CD8-positive, alpha-beta memory T cell (primary cell): ENCODE results near the gene CRTC1. TPM values are rescaled to one million over a fixed set of nuclear protein-coding genes. Genes with fewer than 3 reads are reported as not detected.
A peak's percentile ranks its signal among the peaks of the same experiment; 100 is the strongest.

Source experiments
- CTCF ChIA-PET: fragments of 350-600 bp; sonication (Branson Sonifier 250); formaldehyde crosslinking; loops from one replicate; lab custom pipeline; 2021; ENCODE audit warnings: antibody characterized with exemption; lab: Charles Lee
- POLR2A ChIA-PET: fragments of 350-600 bp; sonication (Branson Sonifier 250); formaldehyde crosslinking; loops from one replicate; lab custom pipeline; 2021; ENCODE audit warnings: antibody characterized with exemption; lab: Charles Lee
- DNase-seq, 5 donors: peaks; one replicate each; pipeline versions ENCODE4 v3.0.0 to v3.0.0-alpha.2; 2020 to 2022; ENCODE audit warnings: mixed read lengths in 1 of 5
- H3K27ac ChIP-seq: one replicate; pipeline ENCODE4 v1.7.0; 2013; ENCODE audit warnings: low read depth, mild to moderate bottlenecking, low read length, moderate library complexity
- H3K27me3 ChIP-seq: 2 replicates; pipeline ENCODE4 v1.7.0; 2013; ENCODE audit warnings: low read length, mild to moderate bottlenecking; ENCODE audit not compliant: insufficient read depth, poor library complexity, severe bottlenecking
- H3K36me3 ChIP-seq: 2 replicates; pipeline ENCODE4 v1.7.0; 2013; ENCODE audit warnings: mild to moderate bottlenecking, low read length, moderate library complexity; ENCODE audit not compliant: insufficient read depth
- H3K4me1 ChIP-seq: 2 replicates; pipeline ENCODE4 v1.7.0; 2013; ENCODE audit warnings: mild to moderate bottlenecking, low read length, moderate library complexity; ENCODE audit not compliant: insufficient read depth
- H3K4me3 ChIP-seq: 2 replicates; pipeline ENCODE4 v1.7.0; 2013; ENCODE audit warnings: mild to moderate bottlenecking, low read length
- H3K9me3 ChIP-seq: 2 replicates; pipeline ENCODE4 v1.7.0; 2013; ENCODE audit warnings: mild to moderate bottlenecking, low read length
- H3K27ac Mint-ChIP-seq, 8 donors: one replicate each; pipeline ENCODE4 v1.8.0; 2020 to 2021; ENCODE audit warnings: mixed read lengths in 8 of 8, mild to moderate bottlenecking in 6 of 8, inconsistent platforms in 3 of 8, moderate library complexity in 3 of 8
- H3K27me3 Mint-ChIP-seq, 2 donors: one replicate each; pipeline ENCODE4 v1.8.0; 2020 to 2021; ENCODE audit warnings: mixed read lengths in 2 of 2, mild to moderate bottlenecking in 1 of 2, moderate library complexity in 1 of 2
- H3K36me3 Mint-ChIP-seq, 3 donors: one replicate each; pipeline ENCODE4 v1.8.0; 2020 to 2021; ENCODE audit warnings: mixed read lengths in 3 of 3, inconsistent platforms in 1 of 3, mild to moderate bottlenecking in 1 of 3
- H3K4me1 Mint-ChIP-seq, 3 donors: one replicate each; pipeline ENCODE4 v1.8.0; 2020 to 2021; ENCODE audit warnings: mixed read lengths in 3 of 3, inconsistent platforms in 1 of 3, mild to moderate bottlenecking in 1 of 3
- H3K4me3 Mint-ChIP-seq, 7 donors: one replicate each; pipeline ENCODE4 v1.8.0; 2020 to 2021; ENCODE audit warnings: mixed read lengths in 7 of 7, mild to moderate bottlenecking in 6 of 7, moderate library complexity in 4 of 7, inconsistent platforms in 2 of 7
- H3K9me3 Mint-ChIP-seq, 5 donors: one replicate each; pipeline ENCODE4 v1.8.0; 2020 to 2022; ENCODE audit warnings: mixed read lengths in 5 of 5, mild to moderate bottlenecking in 3 of 5, moderate library complexity in 2 of 5, inconsistent platforms in 1 of 5
- polyA plus RNA-seq: library from polyadenylated mRNA; unstranded; fragments of 300-500 nt; fragmentation: Illumina TruSeq; gene quantifications from one replicate; pipeline ENCODE4 v1.2.3, GENCODE V29; 2021
- total RNA-seq, 2 experiments: library from RNA; stranded (reverse); gene quantifications; one replicate each; pipeline ENCODE4 v1.2.3, GENCODE V29; 2021

Gene CRTC1
- total and polyA plus RNA-seq, 3 experiments from 2014 or later, result 1.3 to 7.1 (median 6.7) TPM

- no peak for DNase-seq
- H3K9me3 Mint-ChIP-seq, result no peaks in the 10 kb centered on the region
- Histone ChIP-seq H3K4me1 (peaks cover 4% of the 10 kb centered on the region), H3K27me3 (no peaks in the 10 kb centered on the region), H3K4me3 (no peak overlapping the region), H3K36me3 (no peaks in the 10 kb centered on the region), H3K27ac (no peak overlapping the region), H3K9me3 (no peaks in the 10 kb centered on the region)
- H3K36me3 Mint-ChIP-seq, result peaks cover 0 to 43% (median 2%) of the 10 kb centered on the region in 3 donors
- H3K27ac Mint-ChIP-seq, result no peak overlapping the region
- H3K27me3 Mint-ChIP-seq, result no peaks in the 10 kb centered on the region
- ChIA-PET CTCF (no interaction called here), POLR2A (no interaction called here)
- H3K4me3 Mint-ChIP-seq, result no peak overlapping the region
- H3K4me1 Mint-ChIP-seq, result peaks cover 0 to 9% (median 1%) of the 10 kb centered on the region in 3 donors
Measured at GRCh38 chr19:18668252-18668631, 15.2 kb upstream of the CRTC1 start.

- H3K27ac Mint-ChIP-seq, result no peak overlapping the region
- CTCF ChIA-PET, result no interaction called here
- no peak for DNase-seq
- Histone ChIP-seq H3K27ac (no peak overlapping the region), H3K4me1 (peaks cover 4% of the 10 kb centered on the region), H3K4me3 (no peak overlapping the region), H3K9me3 (no peaks in the 10 kb centered on the region), H3K36me3 (no peaks in the 10 kb centered on the region), H3K27me3 (no peaks in the 10 kb centered on the region)
- no peak overlapping the region for H3K4me3 Mint-ChIP-seq
- no peaks in the 10 kb centered on the region for H3K27me3 Mint-ChIP-seq
- POLR2A ChIA-PET, result no interaction called here
- H3K36me3 Mint-ChIP-seq, result peaks cover 0 to 41% (median 2%) of the 10 kb centered on the region in 3 donors
- no peaks in the 10 kb centered on the region for H3K9me3 Mint-ChIP-seq
- peaks cover 0 to 2% (median 1%) of the 10 kb centered on the region in 3 donors for H3K4me1 Mint-ChIP-seq
Measured at GRCh38 chr19:18668744-18669523, 14.5 kb upstream of the CRTC1 start.

GRCh38 chr19:18669524-18669817 lies 14.0 kb upstream of the CRTC1 start:
- ChIA-PET CTCF (no interaction called here), POLR2A (no interaction called here)
- H3K27me3 ChIP-seq, result no peaks in the 10 kb centered on the region
- no peaks in the 10 kb centered on the region for H3K4me1 ChIP-seq
- no peak overlapping the region for H3K4me3 Mint-ChIP-seq
- H3K36me3 ChIP-seq, result no peaks in the 10 kb centered on the region
- no peaks in the 10 kb centered on the region for H3K4me1 Mint-ChIP-seq
- no peak for DNase-seq
- H3K4me3 ChIP-seq, result no peak overlapping the region
- peaks cover 0 to 39% (median 2%) of the 10 kb centered on the region in 3 donors for H3K36me3 Mint-ChIP-seq
- no peak overlapping the region for H3K27ac ChIP-seq
- peak overlapping the region in 1 of 8 donors; percentile 54 for H3K27ac Mint-ChIP-seq
- H3K27me3 Mint-ChIP-seq, result no peaks in the 10 kb centered on the region
- no peaks in the 10 kb centered on the region for H3K9me3 ChIP-seq
- H3K9me3 Mint-ChIP-seq, result no peaks in the 10 kb centered on the region

- H3K36me3 ChIP-seq, result no peaks in the 10 kb centered on the region
Measured at GRCh38 chr19:18669883-18670282, 13.6 kb upstream of the CRTC1 start.

GRCh38 chr19:18670312-18670711 lies 13.2 kb upstream of the CRTC1 start:
- Mint-ChIP-seq H3K4me3 (no peak overlapping the region), H3K4me1 (no peaks in the 10 kb centered on the region), H3K27me3 (no peaks in the 10 kb centered on the region), H3K36me3 (peaks cover 0 to 39% (median 2%) of the 10 kb centered on the region in 3 donors), H3K27ac (peak overlapping the region in 1 of 8 donors; percentile 57), H3K9me3 (no peaks in the 10 kb centered on the region)
- Histone ChIP-seq H3K4me1 (no peaks in the 10 kb centered on the region), H3K27me3 (no peaks in the 10 kb centered on the region), H3K36me3 (no peaks in the 10 kb centered on the region), H3K9me3 (no peaks in the 10 kb centered on the region), H3K4me3 (no peak overlapping the region), H3K27ac (no peak overlapping the region)
- POLR2A ChIA-PET, result no interaction called here
- no peak for DNase-seq
- CTCF ChIA-PET, result no interaction called here

More at GRCh38 chr19:18669883-18670282, 13.6 kb upstream of the CRTC1 start:
- no peak overlapping the region for H3K4me3 ChIP-seq
- no peaks in the 10 kb centered on the region for H3K27me3 Mint-ChIP-seq
- no peak overlapping the region for H3K27ac ChIP-seq
- no peaks in the 10 kb centered on the region for H3K9me3 ChIP-seq
- no peak overlapping the region for H3K4me3 Mint-ChIP-seq
- ChIA-PET POLR2A (no interaction called here), CTCF (no interaction called here)
- H3K4me1 ChIP-seq, result no peaks in the 10 kb centered on the region
- H3K36me3 Mint-ChIP-seq, result peaks cover 0 to 39% (median 2%) of the 10 kb centered on the region in 3 donors
- DNase-seq, result no peak
- peak overlapping the region in 1 of 8 donors; percentile 54 for H3K27ac Mint-ChIP-seq
- H3K27me3 ChIP-seq, result no peaks in the 10 kb centered on the region
- no peaks in the 10 kb centered on the region for H3K9me3 Mint-ChIP-seq
- no peaks in the 10 kb centered on the region for H3K4me1 Mint-ChIP-seq

- Histone ChIP-seq H3K4me1 (no peaks in the 10 kb centered on the region), H3K9me3 (no peaks in the 10 kb centered on the region), H3K36me3 (no peaks in the 10 kb centered on the region), H3K27ac (no peak overlapping the region), H3K27me3 (no peaks in the 10 kb centered on the region), H3K4me3 (no peak overlapping the region)
- Mint-ChIP-seq H3K27me3 (no peaks in the 10 kb centered on the region), H3K9me3 (no peaks in the 10 kb centered on the region), H3K4me1 (no peaks in the 10 kb centered on the region), H3K36me3 (peaks cover 0 to 39% (median 2%) of the 10 kb centered on the region in 3 donors), H3K4me3 (no peak overlapping the region), H3K27ac (peak overlapping the region in 1 of 8 donors; percentile 50)
- ChIA-PET CTCF (no interaction called here), POLR2A (no interaction called here)
- DNase-seq, result no peak
Measured at GRCh38 chr19:18671303-18672043, 12.0 kb upstream of the CRTC1 start.

GRCh38 chr19:18672044-18672451 lies 11.4 kb upstream of the CRTC1 start:
- no peaks in the 10 kb centered on the region for H3K9me3 ChIP-seq
- no peaks in the 10 kb centered on the region for H3K4me1 Mint-ChIP-seq
- H3K36me3 ChIP-seq, result no peaks in the 10 kb centered on the region
- POLR2A ChIA-PET, result no interaction called here
- H3K27ac Mint-ChIP-seq, result no peak overlapping the region
- DNase-seq, result no peak
- H3K36me3 Mint-ChIP-seq, result peaks cover 0 to 35% (median 2%) of the 10 kb centered on the region in 3 donors
- no peaks in the 10 kb centered on the region for H3K27me3 ChIP-seq
- no peak overlapping the region for H3K27ac ChIP-seq
- CTCF ChIA-PET, result interaction anchor here (1.3 kb wide), 1 partner anchor 221 kb away, joined by 6 read pairs; no protein-coding TSS in a partner anchor
- H3K27me3 Mint-ChIP-seq, result no peaks in the 10 kb centered on the region
- H3K9me3 Mint-ChIP-seq, result no peaks in the 10 kb centered on the region
- no peak overlapping the region for H3K4me3 Mint-ChIP-seq
- H3K4me3 ChIP-seq, result no peak overlapping the region
- no peaks in the 10 kb centered on the region for H3K4me1 ChIP-seq
